Gastrocnemius medialis (tissue), 4 donors: ENCODE results near the gene PDK3. TPM values are rescaled to one million over a fixed set of nuclear protein-coding genes. Genes with fewer than 3 reads are reported as not detected.

Experiments
- ATAC-seq, 2 donors: fragments of 150-250 bp; one replicate each; pipeline ENCODE4 v1.9.1; 2016
- DNase-seq, 2 donors: peaks; one replicate each; pipeline ENCODE4 v3.0.0-alpha.2; 2019
- H3K27ac ChIP-seq, 4 donors: fragments of 200-600 bp; sonication (generic); 1 replicate in 1 of 4; 2 replicates in 3 of 4; pipeline ENCODE4 v1.5.1; 2016 to 2018; ENCODE audit warnings: mild to moderate bottlenecking in 2 of 4, moderate library complexity in 1 of 4
- H3K27me3 ChIP-seq, 3 donors: fragments of 200-600 bp; sonication (generic) in 2 of 3; 1 replicate in 1 of 3; 2 replicates in 2 of 3; pipeline versions ENCODE4 v1.5.1 to v1.6.0; 2016 to 2019; ENCODE audit warnings: mild to moderate bottlenecking in 1 of 3, moderate library complexity in 1 of 3
- H3K36me3 ChIP-seq, 2 donors: fragments of 200-600 bp; sonication (generic) in 1 of 2; one replicate each; pipeline ENCODE4 v1.5.1; 2017 to 2018
- H3K4me1 ChIP-seq, 2 donors: fragments of 200-600 bp; sonication (generic) in 1 of 2; one replicate each; pipeline ENCODE4 v1.5.1; 2016 to 2017; ENCODE audit warnings: mild to moderate bottlenecking in 2 of 2
- H3K4me3 ChIP-seq, 4 donors: fragments of 200-600 bp; sonication (generic) in 3 of 4; 1 replicate in 1 of 4; 2 replicates in 3 of 4; pipeline ENCODE4 v1.5.1; 2016 to 2019; ENCODE audit warnings: mild to moderate bottlenecking in 2 of 4
- H3K9me3 ChIP-seq, 3 donors: fragments of 200-600 bp; sonication (generic) in 2 of 3; 1 replicate in 1 of 3; 2 replicates in 2 of 3; pipeline ENCODE4 v1.5.1; 2016 to 2019
- CTCF ChIP-seq, 5 experiments: fragments of 450-650 bp in 3 of 5; fragments of 200-600 bp in 2 of 5; sonication (generic) in 2 of 5; IDR thresholded peaks in 4 of 5; conservative IDR thresholded peaks in 1 of 5; 1 replicate in 4 of 5; 2 replicates in 1 of 5; pipeline ENCODE4 v1.5.1; 2016 to 2019; ENCODE audit warnings: antibody characterized with exemption in 5 of 5, mild to moderate bottlenecking in 3 of 5, moderate library complexity in 3 of 5
- POLR2A ChIP-seq, 2 donors: fragments of 450-650 bp; IDR thresholded peaks; one replicate each; pipeline ENCODE4 v1.6.1; 2017; ENCODE audit warnings: antibody characterized with exemption in 2 of 2, mild to moderate bottlenecking in 2 of 2, moderate library complexity in 2 of 2
- in situ Hi-C, 4 donors: fragments of 200-750 bp; cut with MboI; loops; one replicate each; pipeline versions ENCODE4 v1.15.0 to v1.8.0; 2017; ENCODE audit warnings: low sequenced_read_pairs in 4 of 4
- intact Hi-C: fragments of 100-400 bp; cut with DNase I; formaldehyde crosslinking; loops from one replicate; pipeline ENCODE4 v1.15.1; 2023; ENCODE audit warnings: low total_unique reads
- total RNA-seq, 4 donors: library from RNA; depleted of rRNA; stranded (reverse); fragments of >200 nt; gene quantifications; one replicate each; pipeline versions ENCODE4 v1.1.0 to v1.2.3, GENCODE V29; 2016

PDK3 gene
- total RNA-seq, 4 donors from 2014 or later: 1.8 to 4.5 (median 2.7) TPM

GRCh38 chrX:24553011-24553410, 87.9 kb downstream of the PDK3 start:
- Histone ChIP-seq H3K27ac (no peak overlapping the region), H3K4me1 (no peaks in the 10 kb centered on the region), H3K4me3 (no peak overlapping the region), H3K36me3 (no peaks in the 10 kb centered on the region), H3K27me3 (no peaks in the 10 kb centered on the region), H3K9me3 (no peaks in the 10 kb centered on the region)
- DNase-seq: no peak
- TF ChIP-seq POLR2A (IDR thresholded peaks at IDR 0.05): no peak
- no peak for TF ChIP-seq CTCF (IDR thresholded peaks at IDR 0.05 in 4 of 5, conservative IDR thresholded peaks at IDR 0.05 in 1 of 5)
- ATAC-seq: no peak
- in situ Hi-C loops: no loop called here
- intact Hi-C loops: no loop called here

GRCh38 chrX:24561121-24561520, 96.0 kb downstream of the PDK3 start:
- Histone ChIP-seq H3K9me3 (no peaks in the 10 kb centered on the region), H3K27me3 (no peaks in the 10 kb centered on the region), H3K36me3 (no peaks in the 10 kb centered on the region), H3K27ac (no peak overlapping the region), H3K4me3 (no peak overlapping the region), H3K4me1 (no peaks in the 10 kb centered on the region)
- in situ Hi-C loops (no loop called here), intact Hi-C loops (no loop called here)
- TF ChIP-seq CTCF (IDR thresholded peaks at IDR 0.05 in 4 of 5, conservative IDR thresholded peaks at IDR 0.05 in 1 of 5): no peak
- TF ChIP-seq POLR2A (IDR thresholded peaks at IDR 0.05): no peak
- DNase-seq: no peak
- no peak for ATAC-seq

DNA sequence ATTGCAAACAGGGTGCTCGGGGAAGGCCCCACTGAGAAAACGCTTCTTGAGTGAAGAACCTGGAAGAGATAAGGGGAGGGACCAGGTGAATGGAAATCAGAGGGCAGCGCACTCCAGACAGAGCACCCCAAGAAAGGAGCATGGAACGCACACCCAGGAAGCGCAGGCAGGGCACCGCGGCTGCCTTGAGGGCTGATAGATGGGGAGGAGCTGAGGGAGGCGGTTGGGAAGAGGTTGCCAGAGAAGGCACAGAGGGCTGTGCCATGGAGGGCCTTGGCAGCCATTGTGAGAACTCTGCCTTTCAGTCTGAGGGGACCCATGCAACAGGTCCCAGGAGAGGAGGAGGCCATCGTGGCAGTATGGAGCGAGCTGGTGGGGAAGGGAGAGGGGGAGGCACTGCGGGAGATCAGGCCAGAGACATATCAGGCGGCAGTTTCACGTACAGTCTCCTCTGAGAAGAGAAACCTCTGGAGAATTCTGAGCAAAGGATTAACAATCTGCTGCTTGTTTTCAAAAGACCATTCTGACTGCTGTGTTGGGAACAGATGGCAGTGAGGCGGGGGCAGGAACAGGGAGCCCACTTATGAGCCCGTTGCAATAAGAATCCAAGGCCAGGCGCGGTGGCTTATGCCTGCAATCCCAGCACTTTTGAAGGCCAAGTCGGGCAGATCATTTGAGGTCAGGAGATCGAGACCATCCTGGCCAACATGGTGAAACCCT, 98.4 kb downstream of the PDK3 start:
- no peaks in the 10 kb centered on the region for H3K4me1 ChIP-seq
- H3K9me3 ChIP-seq: no peaks in the 10 kb centered on the region
- TF ChIP-seq POLR2A (IDR thresholded peaks at IDR 0.05) (no peak), CTCF (IDR thresholded peaks at IDR 0.05 in 4 of 5, conservative IDR thresholded peaks at IDR 0.05 in 1 of 5) (no peak)
- no peak overlapping the region for H3K27ac ChIP-seq
- no peak overlapping the region for H3K4me3 ChIP-seq
- in situ Hi-C loops: no loop called here
- H3K36me3 ChIP-seq: no peaks in the 10 kb centered on the region
- intact Hi-C loops: no loop called here
- DNase-seq: no peak
- ATAC-seq: no peak
- H3K27me3 ChIP-seq: no peaks in the 10 kb centered on the region

GRCh38 chrX:24566240-24566639, 101.2 kb downstream of the PDK3 start:
- Histone ChIP-seq H3K9me3 (no peaks in the 10 kb centered on the region), H3K4me3 (no peak overlapping the region), H3K36me3 (no peaks in the 10 kb centered on the region), H3K4me1 (no peaks in the 10 kb centered on the region), H3K27me3 (no peaks in the 10 kb centered on the region), H3K27ac (no peak overlapping the region)
- ATAC-seq: no peak
- TF ChIP-seq CTCF (IDR thresholded peaks at IDR 0.05 in 4 of 5, conservative IDR thresholded peaks at IDR 0.05 in 1 of 5) (no peak), POLR2A (IDR thresholded peaks at IDR 0.05) (no peak)
- in situ Hi-C loops (no loop called here), intact Hi-C loops (no loop called here)
- no peak for DNase-seq

DNA sequence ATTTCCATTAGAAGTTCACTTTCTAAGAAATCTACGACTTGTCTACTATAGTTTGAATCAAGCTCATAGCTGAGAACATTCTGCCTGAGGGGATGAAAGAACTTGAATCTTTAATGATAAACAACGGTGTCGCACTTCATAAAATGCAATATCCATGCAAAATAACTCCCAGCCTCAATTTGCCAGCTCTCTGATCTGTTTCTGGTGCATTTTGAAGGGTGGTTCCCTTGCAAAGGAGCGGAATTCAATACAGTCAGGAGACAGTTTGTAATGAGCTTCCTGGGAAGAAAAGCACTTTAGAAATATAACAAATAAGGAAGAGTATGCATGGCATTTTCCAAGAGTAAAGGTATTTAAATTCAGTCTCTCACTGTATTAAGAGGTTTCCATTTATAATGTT, 102.1 kb downstream of the PDK3 start:
- ATAC-seq: no peak
- H3K4me1 ChIP-seq: no peaks in the 10 kb centered on the region
- DNase-seq: no peak
- no peak overlapping the region for H3K27ac ChIP-seq
- no peak for TF ChIP-seq CTCF (IDR thresholded peaks at IDR 0.05 in 4 of 5, conservative IDR thresholded peaks at IDR 0.05 in 1 of 5)
- no peak for TF ChIP-seq POLR2A (IDR thresholded peaks at IDR 0.05)
- no peaks in the 10 kb centered on the region for H3K27me3 ChIP-seq
- in situ Hi-C loops (no loop called here), intact Hi-C loops (no loop called here)
- H3K36me3 ChIP-seq: no peaks in the 10 kb centered on the region
- no peaks in the 10 kb centered on the region for H3K9me3 ChIP-seq
- H3K4me3 ChIP-seq: no peak overlapping the region
